Measurements from ENCODE around the gene TFAP2B. TPM values are rescaled to one million over a fixed set of nuclear protein-coding genes. Genes with fewer than 3 reads are reported as not detected.

TFAP2B gene
- total RNA-seq, 2 donors from 2014 or later, result not detected

DNA sequence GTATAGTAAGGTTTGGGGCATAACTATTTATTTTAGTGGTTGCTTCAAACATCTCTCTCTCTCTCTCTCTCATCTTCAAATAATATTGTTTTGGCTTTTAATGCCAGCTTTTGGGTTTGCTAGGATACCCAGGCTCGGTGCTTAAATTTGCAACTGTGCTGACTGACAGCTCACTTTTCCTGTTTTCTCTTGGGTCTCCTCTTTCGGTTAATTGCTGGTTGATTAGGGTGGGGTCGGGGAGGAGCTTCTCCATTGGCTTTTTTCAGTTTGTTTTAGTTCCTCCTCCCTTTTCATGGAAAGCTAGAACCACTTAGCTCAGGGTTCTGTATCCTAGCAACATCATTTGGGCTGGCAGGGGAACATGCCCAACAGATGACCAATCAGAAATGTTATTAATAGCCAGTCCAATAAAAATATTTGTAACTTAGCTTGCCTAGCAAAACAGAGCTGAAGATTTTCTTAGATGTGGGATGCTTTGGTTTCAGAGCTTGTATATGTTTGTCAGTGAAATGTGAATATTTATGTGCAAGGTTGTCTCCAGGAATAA is 11.3 kb downstream of the TFAP2B start:
- Mint-ChIP-seq H3K27me3 (peaks cover 55% of the 10 kb centered on the region), H3K4me3 (no peak overlapping the region), H3K4me1 (no peaks in the 10 kb centered on the region), H3K27ac (no peak overlapping the region), H3K36me3 (ENCODE audit: low read depth) (peaks cover 2% of the 10 kb centered on the region)
- no peak for DNase-seq
- H3K9me3 ChIP-seq (ENCODE audit: control insufficient read depth, low read length, poor library complexity, severe bottlenecking), result no peaks in the 10 kb centered on the region
- no peak for ATAC-seq

DNA sequence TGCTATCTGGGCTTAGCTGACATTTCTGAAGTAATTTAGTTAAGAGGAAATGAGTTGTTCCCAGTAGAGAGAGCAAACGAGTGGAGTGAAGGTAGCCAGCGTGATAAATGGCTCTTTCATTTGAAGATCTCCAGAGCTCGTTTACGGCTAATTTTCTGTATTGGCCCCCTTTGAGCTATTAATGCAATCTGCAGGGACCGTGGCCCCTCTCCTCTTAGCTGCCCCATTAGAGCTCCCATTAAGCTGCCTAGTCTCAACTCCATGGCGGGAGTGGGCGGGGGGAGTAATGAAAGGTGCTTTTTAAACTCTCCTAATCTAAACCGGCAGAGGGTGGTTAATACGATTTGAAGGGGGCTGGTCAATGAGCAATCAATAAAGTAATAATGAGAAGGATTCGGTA is 12.5 kb downstream of the TFAP2B start:
- ATAC-seq (no peak), DNase-seq (no peak)
- H3K27ac Mint-ChIP-seq, result no peak overlapping the region
- H3K4me1 Mint-ChIP-seq, result no peaks in the 10 kb centered on the region
- no peak overlapping the region for H3K4me3 Mint-ChIP-seq
- no peaks in the 10 kb centered on the region for H3K9me3 ChIP-seq (ENCODE audit: control insufficient read depth, low read length, poor library complexity, severe bottlenecking)
- peaks cover under 1% of the 10 kb centered on the region for H3K36me3 Mint-ChIP-seq (ENCODE audit: low read depth)
- peaks cover 56% of the 10 kb centered on the region for H3K27me3 Mint-ChIP-seq

DNA sequence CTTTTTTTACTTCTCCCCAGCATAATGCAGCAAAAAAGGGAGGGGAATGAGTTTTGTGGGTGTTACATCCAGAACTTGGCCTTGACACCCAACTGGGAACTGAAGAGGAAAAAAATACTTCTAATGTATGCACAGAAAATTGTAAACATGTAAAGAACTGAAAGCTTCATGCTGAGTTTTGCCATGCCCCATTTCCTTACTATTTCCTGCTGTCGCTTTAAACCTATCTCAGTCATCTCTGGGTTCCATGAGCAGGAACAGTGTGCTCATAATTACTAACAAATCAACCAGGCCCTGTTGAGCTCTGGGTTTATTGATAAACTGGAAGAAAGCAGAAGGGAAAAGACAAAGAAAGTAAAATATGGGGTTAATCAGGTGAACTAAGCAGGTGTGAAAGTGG is 14.2 kb downstream of the TFAP2B start:
- no peaks in the 10 kb centered on the region for H3K9me3 ChIP-seq (ENCODE audit: control insufficient read depth, low read length, poor library complexity, severe bottlenecking)
- Mint-ChIP-seq H3K36me3 (ENCODE audit: low read depth) (no peaks in the 10 kb centered on the region), H3K4me3 (no peak overlapping the region), H3K4me1 (no peaks in the 10 kb centered on the region), H3K27ac (no peak overlapping the region), H3K27me3 (peaks cover 56% of the 10 kb centered on the region)
- no peak for ATAC-seq
- DNase-seq, result no peak

DNA sequence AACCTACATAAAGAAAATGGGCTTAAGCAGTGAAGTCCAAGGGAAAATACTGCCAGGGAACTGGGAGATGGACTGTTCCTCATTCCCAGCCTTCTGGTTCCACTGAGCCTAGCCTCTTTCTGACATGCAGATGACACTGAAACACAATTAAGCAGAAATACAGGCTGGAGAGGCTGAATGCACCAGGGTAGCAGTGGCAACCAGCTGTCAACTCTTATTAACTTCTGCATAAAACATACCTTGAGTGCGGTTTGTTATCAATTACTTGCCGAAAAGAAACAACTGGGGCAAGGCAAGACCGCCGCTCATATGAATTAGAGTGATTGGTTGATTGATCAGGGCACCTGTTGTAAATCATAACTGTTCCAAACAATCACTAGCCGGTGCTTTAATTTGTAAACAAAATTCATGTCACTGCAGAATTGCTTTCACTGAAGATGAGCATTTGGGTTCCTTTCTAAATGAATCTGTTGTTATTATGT is 16.3 kb downstream of the TFAP2B start:
- Mint-ChIP-seq H3K27me3 (peaks cover 59% of the 10 kb centered on the region), H3K27ac (no peak overlapping the region), H3K4me1 (no peaks in the 10 kb centered on the region), H3K36me3 (ENCODE audit: low read depth) (no peaks in the 10 kb centered on the region), H3K4me3 (no peak overlapping the region)
- DNase-seq (no peak), ATAC-seq (no peak)
- no peaks in the 10 kb centered on the region for H3K9me3 ChIP-seq (ENCODE audit: control insufficient read depth, low read length, poor library complexity, severe bottlenecking)

DNA sequence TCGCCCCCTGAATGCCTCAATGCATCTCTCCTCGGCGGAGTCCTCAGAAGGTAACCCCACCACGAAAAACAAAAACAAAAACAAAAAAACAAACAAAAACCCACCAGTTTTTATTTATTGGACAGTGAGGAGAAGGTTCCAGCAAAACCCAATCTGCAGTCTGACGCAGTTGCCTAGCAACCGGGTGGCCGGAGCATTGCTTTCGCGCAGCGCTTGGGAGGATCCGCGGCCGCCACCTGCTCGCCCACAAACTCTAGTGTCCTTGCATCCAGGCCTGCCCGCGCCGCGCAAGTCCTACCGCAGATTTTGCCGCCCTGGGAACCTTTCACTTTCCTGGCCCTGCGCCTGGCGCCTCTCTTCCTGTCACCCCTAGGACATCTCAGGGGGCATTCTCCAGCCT is 17.6 kb downstream of the TFAP2B start:
- Mint-ChIP-seq H3K27me3 (peaks cover 61% of the 10 kb centered on the region), H3K27ac (no peak overlapping the region), H3K36me3 (ENCODE audit: low read depth) (no peaks in the 10 kb centered on the region), H3K4me3 (no peak overlapping the region), H3K4me1 (no peaks in the 10 kb centered on the region)
- no peaks in the 10 kb centered on the region for H3K9me3 ChIP-seq (ENCODE audit: control insufficient read depth, low read length, poor library complexity, severe bottlenecking)
- no peak for ATAC-seq
- no peak for DNase-seq

DNA sequence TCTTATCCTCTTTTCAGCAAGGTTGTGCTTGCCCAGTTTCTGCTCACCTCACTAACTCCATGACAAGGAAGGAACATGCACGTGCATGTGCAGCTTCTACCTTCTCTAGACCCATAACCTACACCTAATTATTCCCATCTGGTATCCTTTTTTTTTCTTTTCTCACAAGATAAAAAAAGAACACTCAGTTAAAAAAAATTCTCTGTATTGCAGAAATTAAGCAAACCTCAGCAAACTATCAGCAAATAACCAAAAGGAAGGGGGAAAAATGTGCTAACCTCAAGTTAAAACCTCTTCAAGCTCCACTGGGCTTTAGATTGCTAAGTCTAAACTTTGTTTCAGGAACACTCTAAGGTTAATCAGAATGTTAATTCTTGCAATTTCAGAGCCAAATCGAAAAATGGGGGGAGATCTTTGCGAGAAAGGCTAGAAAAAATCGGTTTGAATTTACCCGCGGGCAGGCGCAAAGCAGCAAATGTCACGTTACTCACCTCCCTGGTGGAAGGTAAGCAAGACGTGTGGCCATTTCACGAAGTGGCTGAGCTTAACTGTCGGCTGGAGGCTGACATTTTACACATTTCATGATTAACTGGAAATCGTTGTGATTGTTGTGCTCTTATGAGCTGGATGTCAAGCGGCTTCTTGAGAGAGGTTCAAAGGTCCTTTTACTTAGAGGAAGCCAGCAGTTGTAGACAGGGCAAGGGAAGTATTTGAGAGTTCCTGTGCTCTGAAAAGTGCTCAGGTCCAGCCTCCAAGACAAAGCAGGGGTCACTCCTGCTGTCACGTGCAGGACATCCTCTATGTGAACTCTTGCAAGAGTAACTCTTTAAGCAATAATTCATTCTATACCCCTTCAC is 19.1 kb downstream of the TFAP2B start:
- DNase-seq (no peak), ATAC-seq (no peak)
- peaks cover 76% of the 10 kb centered on the region for H3K27me3 Mint-ChIP-seq
- H3K4me1 Mint-ChIP-seq, result no peaks in the 10 kb centered on the region
- no peaks in the 10 kb centered on the region for H3K9me3 ChIP-seq (ENCODE audit: control insufficient read depth, low read length, poor library complexity, severe bottlenecking)
- no peak overlapping the region for H3K4me3 Mint-ChIP-seq
- no peaks in the 10 kb centered on the region for H3K36me3 Mint-ChIP-seq (ENCODE audit: low read depth)
- no peak overlapping the region for H3K27ac Mint-ChIP-seq

DNA sequence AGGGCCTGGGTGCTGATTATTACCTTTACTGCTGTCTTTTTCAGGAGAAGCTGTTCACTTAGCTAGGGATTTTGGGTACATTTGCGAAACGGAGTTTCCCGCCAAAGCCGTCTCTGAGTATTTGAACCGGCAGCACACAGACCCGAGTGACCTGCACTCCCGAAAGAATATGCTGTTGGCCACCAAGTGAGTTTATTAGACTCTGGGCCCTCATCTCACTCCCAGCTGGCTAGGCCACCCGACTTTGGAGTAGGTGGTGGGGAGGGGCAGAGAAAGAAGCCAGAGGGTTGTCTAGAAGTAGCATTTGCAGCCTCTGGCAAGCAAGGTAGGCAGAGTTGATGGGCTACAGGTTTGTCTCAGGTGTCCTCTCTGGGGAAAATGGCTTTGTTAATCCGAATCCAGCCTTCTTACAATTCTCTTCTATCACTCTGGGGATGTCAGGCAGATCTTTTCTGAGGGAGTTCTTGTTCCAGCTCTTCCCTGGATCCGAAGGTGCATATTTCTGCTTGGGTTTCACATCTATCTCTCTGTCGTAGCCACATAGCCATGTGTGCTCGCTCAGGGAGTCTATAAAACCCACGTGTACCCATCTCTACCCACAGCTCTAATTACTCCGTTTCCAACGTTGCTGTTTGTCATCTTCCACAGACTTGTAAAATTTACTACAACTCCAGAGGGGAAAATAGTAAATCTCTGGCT is 21.6 kb downstream of the TFAP2B start:
- Mint-ChIP-seq H3K36me3 (ENCODE audit: low read depth) (no peaks in the 10 kb centered on the region), H3K4me1 (no peaks in the 10 kb centered on the region), H3K27me3 (peaks cover 89% of the 10 kb centered on the region), H3K27ac (no peak overlapping the region), H3K4me3 (no peak overlapping the region)
- DNase-seq (no peak), ATAC-seq (no peak)
- H3K9me3 ChIP-seq (ENCODE audit: control insufficient read depth, low read length, poor library complexity, severe bottlenecking), result no peaks in the 10 kb centered on the region

DNA sequence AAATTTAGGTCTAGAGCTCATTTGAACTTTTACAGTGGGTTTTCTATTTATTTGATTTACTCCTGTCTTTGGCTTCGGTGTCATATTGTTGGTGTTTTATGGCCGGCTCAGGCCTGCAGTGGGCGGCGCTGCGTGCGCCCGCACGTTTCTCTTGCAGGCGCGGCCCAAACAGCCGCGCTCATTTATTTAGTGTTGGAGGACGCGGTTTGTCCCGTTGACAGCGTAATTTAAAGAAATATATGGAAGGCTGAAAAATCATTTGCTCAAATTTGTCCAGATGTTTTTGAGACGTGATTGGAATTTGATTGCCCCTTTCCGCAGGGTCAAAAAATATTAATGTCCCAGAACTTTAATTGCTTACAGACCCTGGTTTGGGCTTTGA is 22.1 kb downstream of the TFAP2B start:
- DNase-seq, result no peak
- no peaks in the 10 kb centered on the region for H3K9me3 ChIP-seq (ENCODE audit: control insufficient read depth, low read length, poor library complexity, severe bottlenecking)
- Mint-ChIP-seq H3K27me3 (peaks cover 87% of the 10 kb centered on the region), H3K36me3 (ENCODE audit: low read depth) (no peaks in the 10 kb centered on the region), H3K4me1 (no peaks in the 10 kb centered on the region), H3K4me3 (no peak overlapping the region), H3K27ac (no peak overlapping the region)
- no peak for ATAC-seq

DNA sequence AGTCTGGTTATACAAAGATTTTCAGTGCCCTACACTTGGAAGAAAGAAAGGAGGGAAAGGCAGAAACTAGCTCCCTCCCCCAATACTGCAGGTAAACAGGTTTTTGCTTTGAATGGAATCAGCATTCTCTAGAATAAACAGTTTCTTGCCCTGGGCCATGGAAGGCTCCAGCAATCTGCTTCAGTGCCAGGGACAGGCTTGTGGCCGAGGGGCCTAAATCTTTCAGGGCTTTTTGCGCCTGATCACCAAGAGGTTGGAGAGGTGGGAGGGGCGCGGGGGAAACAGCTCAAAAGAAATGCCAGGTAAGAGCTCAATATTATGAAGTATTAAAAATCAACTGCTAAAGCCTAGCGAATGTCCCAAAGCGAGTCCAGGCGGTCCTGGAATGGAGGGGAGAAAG is 23.8 kb downstream of the TFAP2B start:
- Mint-ChIP-seq H3K4me3 (no peak overlapping the region), H3K36me3 (ENCODE audit: low read depth) (no peaks in the 10 kb centered on the region), H3K27me3 (peaks cover 85% of the 10 kb centered on the region), H3K4me1 (no peaks in the 10 kb centered on the region), H3K27ac (no peak overlapping the region)
- no peaks in the 10 kb centered on the region for H3K9me3 ChIP-seq (ENCODE audit: control insufficient read depth, low read length, poor library complexity, severe bottlenecking)
- no peak for DNase-seq
- ATAC-seq, result no peak

DNA sequence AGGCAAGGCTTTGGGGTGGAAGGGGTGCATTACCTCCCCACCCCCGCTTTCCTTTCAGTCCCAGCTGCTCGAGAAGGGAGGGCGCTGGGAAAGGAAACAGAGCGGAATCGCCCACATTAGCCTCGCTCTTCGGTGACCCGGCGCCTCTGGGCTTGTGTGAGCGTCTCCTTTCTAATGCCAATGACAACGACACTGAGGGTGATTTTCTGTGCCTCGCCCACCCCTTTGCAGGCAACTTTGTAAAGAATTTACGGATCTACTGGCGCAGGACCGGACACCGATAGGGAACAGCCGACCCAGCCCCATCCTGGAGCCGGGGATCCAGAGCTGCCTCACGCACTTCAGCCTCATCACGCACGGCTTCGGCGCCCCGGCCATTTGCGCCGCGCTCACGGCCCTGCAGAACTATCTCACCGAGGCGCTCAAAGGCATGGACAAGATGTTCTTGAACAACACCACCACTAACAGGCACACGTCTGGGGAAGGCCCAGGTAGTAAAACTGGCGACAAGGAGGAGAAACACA is 24.3 kb downstream of the TFAP2B start:
- no peak overlapping the region for H3K27ac Mint-ChIP-seq
- no peaks in the 10 kb centered on the region for H3K9me3 ChIP-seq (ENCODE audit: control insufficient read depth, low read length, poor library complexity, severe bottlenecking)
- H3K36me3 Mint-ChIP-seq (ENCODE audit: low read depth), result no peaks in the 10 kb centered on the region
- DNase-seq (no peak), ATAC-seq (no peak)
- no peak overlapping the region for H3K4me3 Mint-ChIP-seq
- peaks cover 85% of the 10 kb centered on the region for H3K27me3 Mint-ChIP-seq
- H3K4me1 Mint-ChIP-seq, result no peaks in the 10 kb centered on the region

DNA sequence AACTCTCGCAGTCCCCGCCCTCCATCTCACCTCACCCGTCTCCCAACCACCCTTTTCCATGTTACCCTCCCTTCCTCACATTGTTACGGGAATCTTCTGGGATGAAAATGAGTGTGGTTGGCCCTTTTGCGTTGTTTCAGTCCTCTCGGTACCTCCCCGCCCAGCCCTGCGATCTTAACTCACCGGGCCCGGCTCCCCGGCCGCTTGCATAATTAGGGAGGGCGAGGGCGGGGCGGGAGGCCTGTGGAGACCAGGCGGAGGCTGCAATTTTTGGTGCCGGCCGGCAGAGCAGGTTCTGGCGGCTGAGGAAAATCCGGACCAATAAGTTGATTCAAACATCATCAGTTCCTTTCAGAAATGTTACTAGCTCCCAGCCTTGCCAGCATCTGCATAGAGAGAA is 25.2 kb downstream of the TFAP2B start:
- no peaks in the 10 kb centered on the region for H3K4me1 Mint-ChIP-seq
- no peaks in the 10 kb centered on the region for H3K9me3 ChIP-seq (ENCODE audit: control insufficient read depth, low read length, poor library complexity, severe bottlenecking)
- H3K4me3 Mint-ChIP-seq, result no peak overlapping the region
- no peak for DNase-seq
- H3K36me3 Mint-ChIP-seq (ENCODE audit: low read depth), result no peaks in the 10 kb centered on the region
- H3K27me3 Mint-ChIP-seq, result peaks cover 85% of the 10 kb centered on the region
- H3K27ac Mint-ChIP-seq, result no peak overlapping the region
- no peak for ATAC-seq

DNA sequence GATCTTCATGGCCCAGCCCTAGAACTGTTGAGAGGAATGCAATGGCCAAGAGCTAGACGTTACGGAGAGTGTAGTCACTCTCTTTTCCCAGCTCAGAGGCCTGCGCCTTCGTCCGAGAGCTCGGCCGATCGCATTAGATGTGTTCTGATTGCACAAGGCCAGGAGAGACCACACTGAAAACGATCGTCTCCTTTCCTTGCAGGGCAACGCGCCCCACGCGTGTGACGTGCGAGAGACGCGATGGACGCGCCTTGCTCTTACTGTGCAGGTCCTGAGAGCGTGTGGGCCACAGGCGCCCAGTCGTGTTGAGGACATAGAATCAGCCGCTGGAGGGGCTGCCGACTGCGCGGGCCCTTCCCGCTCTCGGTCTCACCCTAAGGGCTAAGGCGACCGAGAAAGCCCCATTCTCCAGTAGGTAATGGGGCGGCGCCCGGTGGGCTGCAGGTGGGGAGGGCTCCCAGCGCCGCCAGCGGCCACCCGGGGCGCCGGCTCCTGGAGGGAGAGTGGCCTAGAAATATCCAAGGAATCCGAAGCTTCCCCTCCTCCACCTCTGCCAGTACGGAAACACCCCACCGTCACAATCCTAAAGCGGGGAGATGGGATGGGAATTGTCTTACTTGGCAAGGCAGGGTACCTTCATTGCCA is 26.9 kb downstream of the TFAP2B start:
- no peaks in the 10 kb centered on the region for H3K36me3 Mint-ChIP-seq (ENCODE audit: low read depth)
- no peak overlapping the region for H3K27ac Mint-ChIP-seq
- DNase-seq, result no peak
- ATAC-seq, result no peak
- H3K9me3 ChIP-seq (ENCODE audit: control insufficient read depth, low read length, poor library complexity, severe bottlenecking), result no peaks in the 10 kb centered on the region
- peaks cover 94% of the 10 kb centered on the region for H3K27me3 Mint-ChIP-seq
- no peak overlapping the region for H3K4me3 Mint-ChIP-seq
- H3K4me1 Mint-ChIP-seq, result no peaks in the 10 kb centered on the region
